IgD-negative memory B cell (primary cell): Measurements from ENCODE around the gene CATSPER1. TPM values are rescaled to one million over a fixed set of nuclear protein-coding genes. Genes with fewer than 3 reads are reported as not detected.
"Not testable (repeated sequence)": the region's sequence is repeated elsewhere in the genome, so short reads cannot be mapped to it uniquely, and the experiment has no call there.

Experiments used
- H3K27ac Mint-ChIP-seq, 3 donors: one replicate each; pipeline ENCODE4 v1.8.0; 2020 to 2022; ENCODE audit warnings: mild to moderate bottlenecking in 3 of 3, mixed read lengths in 3 of 3, moderate library complexity in 1 of 3
- H3K27me3 Mint-ChIP-seq: one replicate; pipeline ENCODE4 v1.8.0; 2021; ENCODE audit warnings: mixed read lengths
- H3K36me3 Mint-ChIP-seq: one replicate; pipeline ENCODE4 v1.8.0; 2020; ENCODE audit warnings: mild to moderate bottlenecking, mixed read lengths
- H3K4me1 Mint-ChIP-seq, 3 donors: one replicate each; pipeline ENCODE4 v1.8.0; 2020 to 2022; ENCODE audit warnings: mixed read lengths in 3 of 3, mild to moderate bottlenecking in 1 of 3
- H3K4me3 Mint-ChIP-seq, 4 donors: one replicate each; pipeline ENCODE4 v1.8.0; 2020 to 2022; ENCODE audit warnings: mild to moderate bottlenecking in 4 of 4, mixed read lengths in 4 of 4, moderate library complexity in 3 of 4
- H3K9me3 Mint-ChIP-seq, 3 donors: one replicate each; pipeline ENCODE4 v1.8.0; 2020 to 2021; ENCODE audit warnings: mixed read lengths in 3 of 3, mild to moderate bottlenecking in 1 of 3
- polyA plus RNA-seq: library from polyadenylated mRNA; unstranded; fragments of 300-500 nt; fragmentation: Illumina TruSeq; gene quantifications from one replicate; pipeline ENCODE4 v1.2.3, GENCODE V29; 2021

CATSPER1 gene
- polyA plus RNA-seq, 1 donor from 2014 or later = not detected

DNA sequence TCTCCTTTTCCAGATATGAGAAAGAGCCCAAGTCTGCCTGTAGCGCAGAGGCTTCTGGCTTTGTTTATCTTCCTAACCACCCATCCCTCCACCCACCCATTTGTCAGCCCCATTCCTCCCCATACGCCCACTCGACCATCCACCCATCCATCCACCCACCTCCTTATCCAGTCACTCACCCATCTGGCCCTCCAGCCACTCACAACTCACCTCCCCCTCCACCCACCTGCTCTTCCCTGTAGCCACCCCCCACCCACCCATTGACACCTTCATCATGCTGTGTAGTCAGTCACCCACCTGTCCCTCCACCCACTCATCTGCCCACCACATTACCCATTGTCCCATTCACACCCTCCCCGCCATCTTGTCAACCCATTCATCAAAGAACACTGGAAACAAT, 9.0 kb downstream of the CATSPER1 start:
- Mint-ChIP-seq H3K4me3 (no peak overlapping the region), H3K4me1 (peaks cover 0 to under 1% (median 0%) of the 10 kb centered on the region in 3 donors), H3K36me3 (no peaks in the 10 kb centered on the region), H3K27ac (no peak overlapping the region), H3K27me3 (peaks cover 5% of the 10 kb centered on the region), H3K9me3 (no peaks in the 10 kb centered on the region)

DNA sequence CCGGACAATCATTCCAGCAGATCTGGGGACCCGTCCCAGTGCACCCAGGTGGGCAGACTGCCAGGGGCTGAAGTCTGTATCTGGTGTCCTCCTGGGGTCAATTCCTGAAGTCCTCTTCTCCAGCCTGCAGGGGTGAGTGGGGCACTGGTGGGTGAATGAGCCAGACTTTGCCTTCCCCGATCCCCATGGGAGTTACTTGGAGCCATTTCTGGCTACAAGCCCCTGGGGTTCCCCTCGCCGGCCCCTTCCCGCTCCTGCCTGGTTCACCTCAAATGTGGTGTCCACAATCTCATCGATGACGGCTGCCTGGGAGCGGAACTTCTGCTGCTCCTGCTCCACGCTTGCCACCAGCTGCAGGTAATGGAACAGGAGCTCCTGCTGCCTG, 9.5 kb downstream of the CATSPER1 start:
- Mint-ChIP-seq H3K4me1 (no peaks in the 10 kb centered on the region), H3K4me3 (no peak overlapping the region), H3K27ac (no peak overlapping the region), H3K27me3 (peaks cover 5% of the 10 kb centered on the region), H3K36me3 (no peaks in the 10 kb centered on the region), H3K9me3 (no peaks in the 10 kb centered on the region)

DNA sequence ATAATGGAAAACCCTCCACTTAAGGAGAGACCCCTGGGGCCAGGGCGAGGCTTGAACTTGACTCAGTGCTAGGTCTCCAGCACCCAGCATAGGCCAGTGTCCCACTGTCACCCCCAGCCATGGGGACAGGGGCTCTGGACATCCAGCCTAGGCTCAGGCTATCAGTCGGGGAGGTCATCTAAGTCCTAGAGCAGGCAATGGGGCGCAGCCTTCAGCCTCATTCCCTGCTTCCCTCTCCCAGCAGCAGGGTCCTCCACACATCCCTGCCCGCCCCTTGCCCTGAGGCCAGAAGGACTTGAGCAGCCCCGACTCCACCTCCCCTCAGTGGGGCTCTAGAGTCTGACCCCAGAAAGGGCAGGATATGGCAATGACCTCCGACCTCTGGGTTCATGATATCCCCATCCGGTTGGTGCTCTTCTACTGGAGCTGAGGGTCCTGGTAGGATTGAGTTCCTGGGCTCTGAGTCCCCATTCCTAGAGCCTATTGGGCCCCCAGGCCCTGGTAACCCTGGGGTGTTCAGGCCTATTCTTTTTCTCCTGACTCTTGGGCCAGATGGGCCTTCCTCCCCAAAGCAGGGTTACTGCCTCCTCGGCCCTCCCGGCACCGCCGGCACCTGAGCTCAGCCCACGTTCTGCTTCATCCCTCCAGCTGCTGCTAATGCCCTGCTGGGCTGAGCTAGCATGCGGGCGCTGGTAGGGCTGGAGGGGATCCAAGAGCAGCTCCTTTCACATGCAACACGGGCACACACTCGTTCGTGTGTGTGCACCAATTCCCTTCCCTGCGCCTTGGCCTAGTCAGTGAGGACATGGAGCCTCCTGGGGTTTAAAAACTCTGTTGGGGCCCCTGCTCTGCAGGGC, 10.1 kb downstream of the CATSPER1 start:
- peaks cover 9% of the 10 kb centered on the region for H3K27me3 Mint-ChIP-seq
- no peak overlapping the region for H3K27ac Mint-ChIP-seq
- no peaks in the 10 kb centered on the region for H3K4me1 Mint-ChIP-seq
- H3K36me3 Mint-ChIP-seq = no peaks in the 10 kb centered on the region
- no peaks in the 10 kb centered on the region for H3K9me3 Mint-ChIP-seq
- no peak overlapping the region for H3K4me3 Mint-ChIP-seq

DNA sequence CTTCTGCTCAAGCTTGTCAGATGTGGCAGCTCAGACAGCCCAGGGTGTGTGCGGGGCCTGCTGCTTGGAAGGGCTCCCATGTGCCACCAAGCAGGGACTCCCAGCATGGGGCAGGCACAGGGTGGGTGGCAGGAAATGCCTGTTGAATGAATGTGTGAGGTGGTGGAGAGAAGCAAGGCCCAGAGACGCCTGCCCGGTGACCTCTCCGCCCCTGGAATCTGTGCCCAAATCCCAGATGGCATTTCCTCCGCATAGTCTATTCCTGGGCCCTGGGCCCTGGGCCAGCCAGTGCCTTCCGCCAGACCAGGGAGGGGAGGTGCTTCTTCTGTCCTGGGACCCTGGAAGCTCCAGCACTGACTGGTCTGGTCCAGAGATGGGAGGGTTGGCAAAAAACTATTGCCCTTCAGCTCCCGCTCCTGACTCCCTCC, 10.8 kb downstream of the CATSPER1 start:
- Mint-ChIP-seq H3K27me3 (peaks cover 9% of the 10 kb centered on the region), H3K36me3 (no peaks in the 10 kb centered on the region), H3K27ac (no peak overlapping the region), H3K4me3 (no peak overlapping the region), H3K9me3 (no peaks in the 10 kb centered on the region), H3K4me1 (no peaks in the 10 kb centered on the region)

DNA sequence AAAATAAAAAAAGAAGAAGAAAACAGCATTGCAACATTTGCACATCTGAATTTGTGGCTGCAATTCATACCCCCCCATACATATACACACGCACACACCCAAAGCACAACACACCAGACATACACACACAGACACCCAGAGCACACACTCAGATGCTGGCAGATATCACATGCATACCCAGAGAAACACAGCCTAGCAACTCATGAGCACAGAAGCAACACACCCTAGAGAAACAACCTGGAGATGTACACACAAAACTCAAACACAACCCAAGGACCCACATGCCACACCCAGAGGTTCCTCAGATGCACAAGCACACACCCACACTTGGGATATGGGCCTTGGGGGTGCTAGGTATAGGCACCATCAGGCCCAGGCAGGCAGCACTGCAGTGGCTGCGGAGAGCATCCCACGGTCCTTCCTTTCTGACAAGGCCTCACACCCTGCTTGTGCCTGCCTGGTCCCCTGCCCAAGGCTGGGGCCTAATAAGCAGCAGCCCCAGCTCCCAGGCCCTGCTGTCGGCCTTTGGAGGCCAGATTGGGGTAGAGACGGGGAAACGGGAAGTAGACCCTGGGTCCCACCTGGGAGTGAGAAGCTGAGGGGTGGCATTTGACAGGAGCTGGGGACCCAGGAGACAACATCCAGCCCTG, 11.3 kb downstream of the CATSPER1 start:
- Mint-ChIP-seq H3K4me1 (no peaks in the 10 kb centered on the region), H3K27ac (no peak overlapping the region), H3K36me3 (no peaks in the 10 kb centered on the region), H3K9me3 (no peaks in the 10 kb centered on the region), H3K4me3 (no peak overlapping the region), H3K27me3 (peaks cover 9% of the 10 kb centered on the region)

DNA sequence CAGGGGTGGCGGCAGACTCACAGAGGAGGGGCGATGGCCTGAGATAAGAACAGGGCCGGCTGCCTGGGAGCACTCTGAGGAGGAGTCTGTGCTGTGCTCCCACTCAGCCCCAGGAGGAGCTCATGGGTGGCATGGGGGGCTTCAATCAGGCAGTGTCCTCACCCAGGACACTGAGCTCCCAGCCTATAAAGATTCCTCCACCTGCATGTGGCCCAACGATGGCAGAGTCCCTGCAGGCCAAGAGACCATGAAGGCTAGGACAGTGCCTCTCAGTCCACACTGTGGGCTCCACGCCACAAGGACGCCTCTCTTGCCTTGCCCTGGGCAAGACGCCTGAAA, 12.5 kb downstream of the CATSPER1 start:
- H3K4me3 Mint-ChIP-seq = no peak overlapping the region
- H3K27me3 Mint-ChIP-seq = peaks cover 9% of the 10 kb centered on the region
- no peaks in the 10 kb centered on the region for H3K4me1 Mint-ChIP-seq
- no peaks in the 10 kb centered on the region for H3K36me3 Mint-ChIP-seq
- H3K9me3 Mint-ChIP-seq = no peaks in the 10 kb centered on the region
- no peak overlapping the region for H3K27ac Mint-ChIP-seq

DNA sequence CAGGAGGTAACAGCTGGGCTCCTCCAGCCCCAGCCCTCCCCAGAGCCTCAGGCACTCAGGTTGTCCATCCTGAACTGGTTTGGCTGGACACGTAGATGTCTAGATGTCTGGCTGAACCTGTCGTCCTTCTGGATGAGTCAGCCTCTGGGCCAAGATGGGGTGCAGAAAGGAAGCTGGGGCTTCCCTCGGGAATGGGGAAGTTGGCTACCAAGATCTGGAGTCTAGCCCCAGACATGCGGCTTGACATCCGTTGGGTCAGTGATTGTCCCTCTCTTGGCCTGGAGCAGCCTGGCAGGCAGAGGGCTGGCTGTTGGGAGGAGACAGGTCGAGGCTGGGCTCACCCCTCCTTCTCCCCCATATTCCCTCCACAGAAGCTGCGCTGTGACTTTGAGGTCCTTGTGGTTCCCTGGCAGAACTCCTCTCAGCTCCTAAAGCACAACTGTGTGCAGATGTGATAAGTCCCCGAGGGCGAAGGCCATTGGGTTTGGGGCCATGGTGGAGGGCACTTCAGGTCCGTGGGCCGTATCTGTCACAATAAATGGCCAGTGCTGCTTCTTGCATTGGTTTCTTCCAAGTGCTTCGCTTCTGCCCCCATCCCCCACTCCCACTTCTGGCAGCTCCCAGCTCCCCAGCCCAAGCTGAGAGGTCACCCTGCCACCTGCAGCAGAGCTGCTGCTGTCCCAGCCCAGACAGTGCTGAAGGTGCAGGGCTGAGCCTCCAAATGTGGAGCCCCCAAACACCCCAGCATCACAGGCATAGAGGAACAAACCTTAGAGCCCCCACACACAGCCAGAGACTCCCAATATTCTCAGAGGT, 13.1 kb downstream of the CATSPER1 start:
- peaks cover 9% of the 10 kb centered on the region for H3K27me3 Mint-ChIP-seq
- H3K4me1 Mint-ChIP-seq = no peaks in the 10 kb centered on the region
- no peaks in the 10 kb centered on the region for H3K36me3 Mint-ChIP-seq
- no peaks in the 10 kb centered on the region for H3K9me3 Mint-ChIP-seq
- no peak overlapping the region for H3K27ac Mint-ChIP-seq
- peak overlapping the region in 1 of 4 donors; percentile 43 for H3K4me3 Mint-ChIP-seq

DNA sequence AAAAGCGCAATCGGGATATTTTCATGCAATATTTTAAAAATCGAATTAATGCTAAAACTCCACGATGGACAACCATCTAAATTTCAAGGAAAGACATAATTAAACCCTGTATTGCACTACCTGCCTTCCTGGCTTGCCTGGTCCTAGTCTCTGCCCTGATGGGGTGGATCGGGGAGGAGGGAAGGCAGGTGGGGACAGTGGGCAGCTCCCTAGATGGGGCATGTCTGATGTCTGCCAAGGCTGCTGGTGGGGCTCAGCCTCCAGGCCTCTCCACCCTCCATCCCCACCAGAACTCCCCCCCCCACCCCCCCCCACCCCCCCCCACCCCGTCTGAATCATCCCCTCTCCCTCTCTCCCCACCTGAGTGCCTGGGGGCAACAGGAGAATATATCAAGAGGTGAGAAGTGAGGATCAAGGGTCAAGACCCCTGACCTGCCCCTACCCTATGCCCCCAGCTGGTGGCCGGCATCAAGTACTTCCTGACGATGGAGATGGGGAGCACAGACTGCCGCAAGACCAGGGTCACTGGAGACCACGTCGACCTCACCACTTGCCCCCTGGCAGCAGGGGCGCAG, 13.8 kb downstream of the CATSPER1 start:
- H3K36me3 Mint-ChIP-seq = no peaks in the 10 kb centered on the region
- no peaks in the 10 kb centered on the region for H3K9me3 Mint-ChIP-seq
- no peaks in the 10 kb centered on the region for H3K4me1 Mint-ChIP-seq
- H3K4me3 Mint-ChIP-seq = no peak overlapping the region
- peaks cover 9% of the 10 kb centered on the region for H3K27me3 Mint-ChIP-seq
- H3K27ac Mint-ChIP-seq = no peak overlapping the region

DNA sequence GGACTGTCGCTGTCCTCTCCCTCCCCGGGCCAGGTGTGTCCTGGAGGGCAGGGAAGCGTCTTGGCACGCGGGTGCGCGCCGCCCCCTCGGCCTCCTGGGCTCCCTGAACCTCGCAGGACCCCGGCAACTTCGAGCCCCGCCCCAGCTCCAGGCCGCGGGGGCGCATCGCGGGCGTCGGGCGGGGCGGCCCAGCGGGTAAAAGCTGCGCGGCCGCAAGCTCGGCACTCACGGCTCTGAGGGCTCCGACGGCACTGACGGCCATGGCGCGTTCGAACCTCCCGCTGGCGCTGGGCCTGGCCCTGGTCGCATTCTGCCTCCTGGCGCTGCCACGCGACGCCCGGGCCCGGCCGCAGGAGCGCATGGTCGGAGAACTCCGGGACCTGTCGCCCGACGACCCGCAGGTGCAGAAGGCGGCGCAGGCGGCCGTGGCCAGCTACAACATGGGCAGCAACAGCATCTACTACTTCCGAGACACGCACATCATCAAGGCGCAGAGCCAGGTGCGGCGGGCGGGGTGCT, 14.4 kb downstream of the CATSPER1 start, which contains the start of gene CST6:
CST6 (plus strand) TSS at position 224 of the 519 bp plus-strand sequence; CDS start at position 261, 37 bp downstream.
- no peaks in the 10 kb centered on the region for H3K36me3 Mint-ChIP-seq
- H3K4me1 Mint-ChIP-seq = no peaks in the 10 kb centered on the region
- H3K27ac Mint-ChIP-seq = no peak within 1 kb of the TSS
- no peaks in the 10 kb centered on the region for H3K9me3 Mint-ChIP-seq
- peaks cover 9% of the 10 kb centered on the region for H3K27me3 Mint-ChIP-seq
- H3K4me3 Mint-ChIP-seq = no peak within 1 kb of the TSS

DNA sequence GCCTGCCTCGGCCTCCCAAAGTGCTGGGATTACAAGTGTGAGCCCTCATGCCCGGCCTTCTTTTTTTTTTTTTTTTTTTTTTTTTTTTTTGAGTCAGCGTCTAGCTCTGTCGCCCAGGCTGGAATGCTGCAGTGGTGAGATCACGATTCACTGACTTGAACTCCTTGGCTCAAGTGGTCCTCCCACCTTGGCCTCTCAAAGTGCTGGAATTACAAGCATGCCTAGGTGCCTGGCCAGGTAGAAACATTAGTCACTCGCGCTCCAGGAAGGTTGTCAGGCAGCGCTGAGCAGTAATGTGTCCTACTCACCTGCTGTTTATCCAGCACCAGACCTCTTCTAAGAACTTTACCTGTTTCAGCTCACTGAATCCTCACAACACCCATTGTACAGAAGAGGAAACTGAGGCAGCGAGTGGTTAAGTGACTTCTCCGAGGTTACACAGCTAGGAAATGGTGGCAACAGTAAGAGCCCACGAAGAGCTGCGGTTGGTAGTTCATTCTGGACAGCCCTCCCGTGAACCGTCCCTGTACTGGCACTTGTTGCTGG, 15.0 kb downstream of the CATSPER1 start:
- Mint-ChIP-seq H3K27ac (no peak overlapping the region), H3K4me1 (no peaks in the 10 kb centered on the region), H3K4me3 (no peak overlapping the region), H3K36me3 (no peaks in the 10 kb centered on the region), H3K9me3 (no peaks in the 10 kb centered on the region), H3K27me3 (peaks cover 9% of the 10 kb centered on the region)

DNA sequence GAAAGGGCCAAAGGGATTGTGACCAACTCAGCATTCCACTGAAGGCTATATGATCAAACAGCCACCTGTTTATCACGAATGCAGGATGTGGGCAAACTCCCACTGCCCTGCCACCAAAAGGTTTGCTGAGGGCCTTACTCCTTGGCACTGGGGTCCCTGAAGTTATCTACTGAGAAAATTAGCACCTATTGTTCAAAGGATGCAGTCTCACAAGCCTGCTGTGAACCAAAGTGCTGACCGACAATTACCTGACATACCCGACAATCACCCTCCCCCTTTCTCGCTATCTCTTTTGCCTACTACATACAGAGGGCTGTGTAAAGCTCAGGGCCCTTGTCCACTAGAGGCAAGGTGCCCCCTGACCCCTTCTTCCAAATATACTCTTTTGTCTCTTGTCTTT, 16.2 kb downstream of the CATSPER1 start:
- H3K27me3 Mint-ChIP-seq, H3K4me3 Mint-ChIP-seq, H3K4me1 Mint-ChIP-seq, H3K36me3 Mint-ChIP-seq, H3K9me3 Mint-ChIP-seq: not testable (repeated sequence)
- peak overlapping the region in 1 of 3 donors; percentile 48 for H3K27ac Mint-ChIP-seq

DNA sequence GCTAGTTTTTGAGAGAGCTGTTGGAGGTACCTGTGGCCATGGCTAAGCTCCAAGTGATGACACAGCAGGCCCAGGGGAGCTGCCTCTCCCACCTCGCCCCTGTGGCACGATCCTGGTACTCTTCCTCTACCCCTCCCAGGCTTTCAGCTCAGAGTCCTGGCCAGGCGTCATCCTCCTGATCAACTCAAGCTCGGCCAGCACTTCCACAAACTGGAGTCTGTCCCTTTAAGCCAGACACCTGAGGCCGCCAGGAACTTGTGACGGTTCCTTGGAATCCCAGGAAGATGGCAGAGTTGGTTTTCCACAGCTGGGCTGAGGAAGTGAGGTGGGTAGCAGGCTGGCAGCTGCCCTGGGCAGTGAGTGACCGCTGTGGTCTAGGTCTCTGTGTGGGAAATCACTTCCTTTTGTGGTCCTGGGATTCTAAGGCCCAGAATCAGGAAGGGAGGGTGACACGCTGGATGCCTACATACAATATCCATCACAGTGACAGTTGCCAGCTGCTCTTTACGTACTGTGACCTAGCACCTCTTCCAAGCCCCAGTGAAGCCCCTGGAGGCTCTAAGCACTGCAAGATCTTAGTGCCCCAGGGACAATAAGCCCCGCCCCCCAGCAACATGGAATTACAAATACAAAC, 17.7 kb downstream of the CATSPER1 start:
- Mint-ChIP-seq H3K27me3 (peaks cover 9% of the 10 kb centered on the region), H3K4me1 (peaks cover 2 to 5% (median 5%) of the 10 kb centered on the region in 3 donors), H3K9me3 (no peaks in the 10 kb centered on the region), H3K4me3 (peak overlapping the region in 1 of 4 donors; percentile 20), H3K36me3 (no peaks in the 10 kb centered on the region), H3K27ac (no peak overlapping the region)

DNA sequence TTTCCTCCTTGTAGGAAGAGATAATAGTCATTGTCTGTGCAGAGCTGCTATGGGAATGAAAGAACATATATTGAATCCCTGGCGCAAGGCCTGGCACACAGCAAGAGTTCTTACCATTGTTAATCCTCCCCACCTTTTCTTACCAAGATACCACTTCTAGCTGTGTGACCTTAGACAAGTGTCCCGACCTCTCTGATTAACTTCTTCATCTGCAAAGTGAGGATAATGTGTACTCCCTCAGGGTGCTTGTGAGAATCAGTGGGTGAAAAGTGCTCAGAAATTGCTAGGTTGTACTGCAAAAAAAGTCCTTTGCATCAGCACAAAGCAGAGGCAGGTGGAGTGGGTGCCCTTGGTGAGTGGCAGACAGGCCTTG, 18.2 kb downstream of the CATSPER1 start:
- Mint-ChIP-seq H3K4me3 (no peak overlapping the region), H3K36me3 (no peaks in the 10 kb centered on the region), H3K27me3 (peaks cover 7% of the 10 kb centered on the region), H3K9me3 (no peaks in the 10 kb centered on the region), H3K4me1 (peaks cover 5 to 8% (median 5%) of the 10 kb centered on the region in 3 donors), H3K27ac (peak overlapping the region in 1 of 3 donors; percentile 3)

DNA sequence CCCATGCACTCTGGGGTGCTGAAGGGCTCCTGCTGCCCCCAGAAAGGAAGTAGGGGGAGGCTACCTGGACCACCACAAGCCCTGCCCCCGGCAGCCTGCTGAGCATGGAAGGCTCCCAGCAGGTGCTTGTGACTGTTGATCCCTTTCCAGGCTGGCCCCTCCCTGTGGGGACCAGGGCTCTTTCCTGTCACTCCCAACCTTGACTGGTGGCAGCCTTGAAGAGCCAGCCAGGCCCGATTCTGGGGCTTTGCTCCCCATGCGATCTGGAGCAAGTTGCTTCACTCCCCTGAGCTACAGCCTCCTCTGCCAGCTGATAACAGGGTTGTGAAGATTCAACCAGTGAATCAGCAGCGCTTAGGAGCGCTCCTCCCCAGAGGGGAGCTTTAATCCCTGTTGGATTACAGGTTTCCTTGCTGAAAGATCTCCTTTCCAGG, 19.1 kb downstream of the CATSPER1 start:
- Mint-ChIP-seq H3K4me1 (peaks cover 6 to 11% (median 7%) of the 10 kb centered on the region in 3 donors), H3K27me3 (peaks cover 4% of the 10 kb centered on the region), H3K27ac (no peak overlapping the region), H3K36me3 (peaks cover 2% of the 10 kb centered on the region), H3K9me3 (no peaks in the 10 kb centered on the region), H3K4me3 (no peak overlapping the region)
